Measurements from ENCODE around the gene MARK1. TPM values are rescaled to one million over a fixed set of nuclear protein-coding genes. Genes with fewer than 3 reads are reported as not detected.
"Not testable (repeated sequence)": the region's sequence is repeated elsewhere in the genome, so short reads cannot be mapped to it uniquely, and the experiment has no call there.

Gene MARK1
- total RNA-seq, 2 donors from 2014 or later = 7.2 to 20.9 TPM

DNA sequence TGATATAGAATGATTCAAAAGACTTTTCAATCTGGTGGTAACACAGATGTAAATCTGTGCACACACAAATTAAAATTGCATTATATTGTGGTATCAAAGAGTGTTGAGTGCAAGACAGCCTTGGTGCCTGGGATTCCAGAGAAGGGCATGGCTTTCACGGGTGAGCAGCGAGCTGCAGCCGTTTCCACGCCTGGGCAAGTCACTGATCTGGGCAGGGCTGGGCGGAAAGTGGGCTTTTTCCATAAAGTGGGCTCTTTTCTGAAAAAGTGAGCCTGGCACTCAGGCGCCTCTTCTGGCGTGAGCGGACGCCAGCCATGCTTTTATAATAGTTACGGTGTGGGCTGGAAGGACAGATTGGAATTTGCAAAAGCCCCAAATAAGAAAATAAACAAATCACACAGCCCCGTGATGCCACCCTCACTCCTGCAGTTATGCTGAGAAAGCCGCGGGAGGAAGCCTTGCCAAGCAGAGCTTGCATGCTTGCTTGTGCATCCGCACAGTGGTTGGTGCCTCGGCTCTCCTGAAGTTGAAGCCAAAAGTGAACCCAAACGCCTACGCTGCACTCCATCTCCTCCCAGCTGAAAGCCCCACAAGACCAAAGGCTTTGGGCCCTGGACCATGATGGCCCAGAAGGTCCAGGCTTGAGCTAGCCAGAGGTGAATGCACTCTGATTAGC lies 155.1 kb downstream of the MARK1 start:
- H3K27me3 ChIP-seq (replicated peaks; ENCODE audit: insufficient read depth) = no peaks in the 10 kb centered on the region
- DNase-seq (ENCODE audit: low spot score) = no peak
- no peak overlapping the region for H3K4me3 ChIP-seq
- no peaks in the 10 kb centered on the region for H3K36me3 ChIP-seq
- no peaks in the 10 kb centered on the region for H3K9me3 ChIP-seq
- no peak for TF ChIP-seq POLR2AphosphoS5 (IDR thresholded peaks at IDR 0.05)
- TF ChIP-seq, protein P1, sequence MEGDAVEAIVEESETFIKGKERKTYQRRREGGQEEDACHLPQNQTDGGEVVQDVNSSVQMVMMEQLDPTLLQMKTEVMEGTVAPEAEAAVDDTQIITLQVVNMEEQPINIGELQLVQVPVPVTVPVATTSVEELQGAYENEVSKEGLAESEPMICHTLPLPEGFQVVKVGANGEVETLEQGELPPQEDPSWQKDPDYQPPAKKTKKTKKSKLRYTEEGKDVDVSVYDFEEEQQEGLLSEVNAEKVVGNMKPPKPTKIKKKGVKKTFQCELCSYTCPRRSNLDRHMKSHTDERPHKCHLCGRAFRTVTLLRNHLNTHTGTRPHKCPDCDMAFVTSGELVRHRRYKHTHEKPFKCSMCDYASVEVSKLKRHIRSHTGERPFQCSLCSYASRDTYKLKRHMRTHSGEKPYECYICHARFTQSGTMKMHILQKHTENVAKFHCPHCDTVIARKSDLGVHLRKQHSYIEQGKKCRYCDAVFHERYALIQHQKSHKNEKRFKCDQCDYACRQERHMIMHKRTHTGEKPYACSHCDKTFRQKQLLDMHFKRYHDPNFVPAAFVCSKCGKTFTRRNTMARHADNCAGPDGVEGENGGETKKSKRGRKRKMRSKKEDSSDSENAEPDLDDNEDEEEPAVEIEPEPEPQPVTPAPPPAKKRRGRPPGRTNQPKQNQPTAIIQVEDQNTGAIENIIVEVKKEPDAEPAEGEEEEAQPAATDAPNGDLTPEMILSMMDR (IDR thresholded peaks at IDR 0.05) = no peak
- TF ChIP-seq POLR2A (IDR thresholded peaks at IDR 0.05) = no peak
- no peaks in the 10 kb centered on the region for H3K4me1 ChIP-seq (replicated peaks)
- 76% methylated on average over 17 of the region's 17 CpGs for WGBS
- no peak overlapping the region for H3K27ac ChIP-seq
- intact Hi-C loops (cut with DNase I) = no loop called here

DNA sequence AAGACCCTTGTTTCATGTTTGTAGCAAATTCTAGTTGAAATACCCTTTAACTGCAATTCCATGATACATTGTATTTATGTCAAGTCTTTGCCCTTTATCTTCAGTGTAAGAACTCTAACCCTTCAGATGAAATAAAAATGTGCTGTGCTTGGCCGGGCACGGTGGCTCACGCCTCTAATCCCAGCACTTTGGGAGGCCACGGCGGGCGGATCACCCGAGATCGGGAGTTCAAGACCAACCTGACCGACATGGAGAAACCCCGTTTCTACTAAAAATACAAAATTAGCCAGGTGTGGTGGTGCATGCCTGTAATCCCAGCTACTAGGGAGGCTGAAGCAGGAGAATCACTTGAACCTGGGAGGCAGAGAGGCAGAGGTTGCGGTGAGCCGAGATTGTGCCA lies 155.8 kb downstream of the MARK1 start:
- 95% methylated on average over 12 of the region's 12 CpGs for WGBS

DNA sequence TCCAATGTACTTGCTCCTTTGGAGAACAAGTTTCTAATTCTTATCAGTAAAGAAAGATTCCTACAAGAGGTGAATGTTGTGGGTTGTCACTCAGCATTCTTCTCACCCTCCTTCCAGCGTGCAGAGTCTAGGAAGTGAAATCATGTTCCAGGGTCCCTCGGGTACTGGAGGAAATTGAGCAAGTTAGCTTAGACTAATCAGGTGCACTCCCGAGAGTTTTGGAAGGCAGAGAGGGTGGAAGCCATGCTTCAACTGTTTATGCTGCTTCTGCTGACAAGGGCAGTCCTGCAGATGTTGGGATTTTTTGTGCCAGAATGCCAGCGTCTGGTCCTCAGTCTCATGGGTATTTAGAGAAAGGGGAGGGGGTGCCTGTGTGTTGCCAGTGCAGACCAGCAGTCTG lies 157.0 kb downstream of the MARK1 start:
- intact Hi-C loops (cut with DNase I) = no loop called here
- H3K4me3 ChIP-seq = no peak overlapping the region
- no peak overlapping the region for H3K27ac ChIP-seq
- 80% methylated on average over 4 of the region's 4 CpGs for WGBS
- no peaks in the 10 kb centered on the region for H3K4me1 ChIP-seq (replicated peaks)
- no peaks in the 10 kb centered on the region for H3K9me3 ChIP-seq
- no peaks in the 10 kb centered on the region for H3K27me3 ChIP-seq (replicated peaks; ENCODE audit: insufficient read depth)
- no peaks in the 10 kb centered on the region for H3K36me3 ChIP-seq
- TF ChIP-seq POLR2AphosphoS5 (IDR thresholded peaks at IDR 0.05) (no peak), POLR2A (IDR thresholded peaks at IDR 0.05) (no peak)
- TF ChIP-seq, protein P1 (IDR thresholded peaks at IDR 0.05) = no peak
- DNase-seq (ENCODE audit: low spot score) = no peak

More for the DNA sequence above, 155.8 kb downstream of the MARK1 start:
- H3K4me3 ChIP-seq; H3K27ac ChIP-seq; H3K4me1 ChIP-seq (replicated peaks); DNase-seq (ENCODE audit: low spot score); H3K27me3 ChIP-seq (replicated peaks; ENCODE audit: insufficient read depth); H3K36me3 ChIP-seq; H3K9me3 ChIP-seq; intact Hi-C loops (cut with DNase I): not testable (repeated sequence)

DNA sequence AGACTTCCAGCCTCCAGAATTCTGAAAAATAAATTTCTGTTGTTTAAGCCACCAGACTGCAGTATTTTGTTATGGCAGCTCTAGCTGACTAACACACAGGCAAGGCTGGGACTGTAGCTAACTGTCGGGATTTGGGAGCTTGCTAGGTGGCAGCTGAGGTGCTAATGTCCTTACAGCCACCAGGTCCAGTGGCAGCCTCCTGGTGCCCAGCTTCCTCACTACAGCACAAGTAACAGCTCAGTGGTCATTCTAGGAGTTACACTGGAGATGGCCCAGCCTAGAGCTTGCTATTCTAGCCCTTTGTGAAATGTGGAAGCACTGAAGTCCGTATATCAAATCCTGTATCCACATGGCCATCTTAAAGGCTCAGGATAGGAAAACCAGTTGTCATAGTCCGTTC lies 157.9 kb downstream of the MARK1 start:
- H3K4me3 ChIP-seq = no peak overlapping the region
- no peak for DNase-seq (ENCODE audit: low spot score)
- intact Hi-C loops (cut with DNase I) = no loop called here
- no peaks in the 10 kb centered on the region for H3K4me1 ChIP-seq (replicated peaks)
- H3K27ac ChIP-seq = no peak overlapping the region
- WGBS = 84% methylated on average over 3 of the region's 3 CpGs
- no peaks in the 10 kb centered on the region for H3K36me3 ChIP-seq
- TF ChIP-seq POLR2AphosphoS5 (IDR thresholded peaks at IDR 0.05) (no peak), POLR2A (IDR thresholded peaks at IDR 0.05) (no peak)
- TF ChIP-seq, protein P1 (IDR thresholded peaks at IDR 0.05) = no peak
- no peaks in the 10 kb centered on the region for H3K9me3 ChIP-seq
- no peaks in the 10 kb centered on the region for H3K27me3 ChIP-seq (replicated peaks; ENCODE audit: insufficient read depth)

DNA sequence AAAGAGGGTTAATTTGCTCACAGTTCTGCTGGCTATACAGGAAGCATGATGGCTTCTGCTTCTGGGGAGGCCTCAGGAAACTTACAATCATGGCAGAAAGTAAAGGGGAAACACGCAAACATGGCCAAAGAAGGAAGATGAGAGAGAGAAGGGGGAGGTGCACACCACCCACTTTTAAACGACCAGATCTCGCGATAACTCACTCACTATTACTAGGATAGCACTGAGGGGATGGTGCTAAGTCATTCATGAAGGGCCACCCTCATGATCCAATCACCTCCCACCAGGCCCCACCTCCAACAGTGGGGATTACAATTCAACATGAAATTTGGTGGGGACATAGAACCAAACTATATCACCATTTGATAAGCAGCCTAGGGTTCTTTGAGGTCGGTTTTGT lies 159.9 kb downstream of the MARK1 start:
- DNase-seq (ENCODE audit: low spot score) = no peak
- H3K36me3 ChIP-seq = no peaks in the 10 kb centered on the region
- WGBS = 81% methylated on average over 5 of the region's 5 CpGs
- no peaks in the 10 kb centered on the region for H3K9me3 ChIP-seq
- no peak overlapping the region for H3K4me3 ChIP-seq
- no peaks in the 10 kb centered on the region for H3K27me3 ChIP-seq (replicated peaks; ENCODE audit: insufficient read depth)
- H3K4me1 ChIP-seq (replicated peaks) = no peaks in the 10 kb centered on the region
- TF ChIP-seq POLR2A (IDR thresholded peaks at IDR 0.05) = no peak
- TF ChIP-seq, protein P1 (IDR thresholded peaks at IDR 0.05) = no peak
- no peak for TF ChIP-seq POLR2AphosphoS5 (IDR thresholded peaks at IDR 0.05)
- intact Hi-C loops (cut with DNase I) = no loop called here
- no peak overlapping the region for H3K27ac ChIP-seq

Measured in prostate gland (tissue), 2 donors.